ENCODE data around the gene ARID5A.

DNA sequence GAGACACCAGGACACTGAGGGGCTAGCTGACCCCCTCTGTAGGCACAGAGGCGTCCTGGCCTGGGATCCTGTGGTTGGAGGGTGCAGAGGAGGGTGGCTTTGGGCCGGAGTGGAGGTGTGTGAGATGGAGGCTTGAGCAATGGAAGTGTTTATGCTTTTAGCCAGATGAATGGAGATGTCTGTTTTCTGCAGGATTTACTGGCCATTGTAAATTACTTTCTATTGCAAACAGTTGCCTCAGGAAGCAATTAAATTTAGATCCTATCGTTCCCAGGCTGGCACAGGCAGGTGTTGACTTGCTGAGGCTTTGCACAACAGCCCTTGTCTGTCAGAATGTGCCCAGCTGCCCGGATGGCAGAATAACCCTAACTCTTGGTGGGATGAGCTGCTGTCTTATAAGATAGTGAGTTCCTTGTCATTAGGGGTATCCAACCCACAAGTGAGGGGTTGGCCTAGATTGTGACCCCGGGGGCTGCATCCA lies 1.8 kb upstream of the ARID5A start:
- TF ChIP-seq, protein P1, sequence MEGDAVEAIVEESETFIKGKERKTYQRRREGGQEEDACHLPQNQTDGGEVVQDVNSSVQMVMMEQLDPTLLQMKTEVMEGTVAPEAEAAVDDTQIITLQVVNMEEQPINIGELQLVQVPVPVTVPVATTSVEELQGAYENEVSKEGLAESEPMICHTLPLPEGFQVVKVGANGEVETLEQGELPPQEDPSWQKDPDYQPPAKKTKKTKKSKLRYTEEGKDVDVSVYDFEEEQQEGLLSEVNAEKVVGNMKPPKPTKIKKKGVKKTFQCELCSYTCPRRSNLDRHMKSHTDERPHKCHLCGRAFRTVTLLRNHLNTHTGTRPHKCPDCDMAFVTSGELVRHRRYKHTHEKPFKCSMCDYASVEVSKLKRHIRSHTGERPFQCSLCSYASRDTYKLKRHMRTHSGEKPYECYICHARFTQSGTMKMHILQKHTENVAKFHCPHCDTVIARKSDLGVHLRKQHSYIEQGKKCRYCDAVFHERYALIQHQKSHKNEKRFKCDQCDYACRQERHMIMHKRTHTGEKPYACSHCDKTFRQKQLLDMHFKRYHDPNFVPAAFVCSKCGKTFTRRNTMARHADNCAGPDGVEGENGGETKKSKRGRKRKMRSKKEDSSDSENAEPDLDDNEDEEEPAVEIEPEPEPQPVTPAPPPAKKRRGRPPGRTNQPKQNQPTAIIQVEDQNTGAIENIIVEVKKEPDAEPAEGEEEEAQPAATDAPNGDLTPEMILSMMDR (conservative IDR thresholded peaks at IDR 0.05; ENCODE audit: low read depth in 2 of 2) = no peak
- TF ChIP-seq POLR2AphosphoS5 (IDR thresholded peaks at IDR 0.05; ENCODE audit: low read depth) (no peak), EZH2 (IDR thresholded peaks at IDR 0.05; ENCODE audit: low read depth, unreplicated experiment) (no peak), EZH2phosphoT487 (IDR thresholded peaks at IDR 0.05; ENCODE audit: unreplicated experiment) (no peak), CREB1 (CRISPR knock-in tag; IDR thresholded peaks at IDR 0.05; ENCODE audit: low read depth) (no peak), JUNB (IDR thresholded peaks at IDR 0.05; ENCODE audit: unreplicated experiment) (no peak), ZNF114 (CRISPR knock-in tag; IDR thresholded peaks at IDR 0.05) (no peak), ZNF331 (CRISPR knock-in tag; IDR thresholded peaks at IDR 0.05; ENCODE audit: low read depth) (no peak), STAT1 (IDR thresholded peaks at IDR 0.05; ENCODE audit: unreplicated experiment) (no peak), NANOG (IDR thresholded peaks at IDR 0.05; ENCODE audit: borderline replicate concordance) (no peak)
- TF ChIP-seq, protein P2, sequence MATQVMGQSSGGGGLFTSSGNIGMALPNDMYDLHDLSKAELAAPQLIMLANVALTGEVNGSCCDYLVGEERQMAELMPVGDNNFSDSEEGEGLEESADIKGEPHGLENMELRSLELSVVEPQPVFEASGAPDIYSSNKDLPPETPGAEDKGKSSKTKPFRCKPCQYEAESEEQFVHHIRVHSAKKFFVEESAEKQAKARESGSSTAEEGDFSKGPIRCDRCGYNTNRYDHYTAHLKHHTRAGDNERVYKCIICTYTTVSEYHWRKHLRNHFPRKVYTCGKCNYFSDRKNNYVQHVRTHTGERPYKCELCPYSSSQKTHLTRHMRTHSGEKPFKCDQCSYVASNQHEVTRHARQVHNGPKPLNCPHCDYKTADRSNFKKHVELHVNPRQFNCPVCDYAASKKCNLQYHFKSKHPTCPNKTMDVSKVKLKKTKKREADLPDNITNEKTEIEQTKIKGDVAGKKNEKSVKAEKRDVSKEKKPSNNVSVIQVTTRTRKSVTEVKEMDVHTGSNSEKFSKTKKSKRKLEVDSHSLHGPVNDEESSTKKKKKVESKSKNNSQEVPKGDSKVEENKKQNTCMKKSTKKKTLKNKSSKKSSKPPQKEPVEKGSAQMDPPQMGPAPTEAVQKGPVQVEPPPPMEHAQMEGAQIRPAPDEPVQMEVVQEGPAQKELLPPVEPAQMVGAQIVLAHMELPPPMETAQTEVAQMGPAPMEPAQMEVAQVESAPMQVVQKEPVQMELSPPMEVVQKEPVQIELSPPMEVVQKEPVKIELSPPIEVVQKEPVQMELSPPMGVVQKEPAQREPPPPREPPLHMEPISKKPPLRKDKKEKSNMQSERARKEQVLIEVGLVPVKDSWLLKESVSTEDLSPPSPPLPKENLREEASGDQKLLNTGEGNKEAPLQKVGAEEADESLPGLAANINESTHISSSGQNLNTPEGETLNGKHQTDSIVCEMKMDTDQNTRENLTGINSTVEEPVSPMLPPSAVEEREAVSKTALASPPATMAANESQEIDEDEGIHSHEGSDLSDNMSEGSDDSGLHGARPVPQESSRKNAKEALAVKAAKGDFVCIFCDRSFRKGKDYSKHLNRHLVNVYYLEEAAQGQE (IDR thresholded peaks at IDR 0.05; ENCODE audit: unreplicated experiment) = no peak
- TF ChIP-seq, protein P3, sequence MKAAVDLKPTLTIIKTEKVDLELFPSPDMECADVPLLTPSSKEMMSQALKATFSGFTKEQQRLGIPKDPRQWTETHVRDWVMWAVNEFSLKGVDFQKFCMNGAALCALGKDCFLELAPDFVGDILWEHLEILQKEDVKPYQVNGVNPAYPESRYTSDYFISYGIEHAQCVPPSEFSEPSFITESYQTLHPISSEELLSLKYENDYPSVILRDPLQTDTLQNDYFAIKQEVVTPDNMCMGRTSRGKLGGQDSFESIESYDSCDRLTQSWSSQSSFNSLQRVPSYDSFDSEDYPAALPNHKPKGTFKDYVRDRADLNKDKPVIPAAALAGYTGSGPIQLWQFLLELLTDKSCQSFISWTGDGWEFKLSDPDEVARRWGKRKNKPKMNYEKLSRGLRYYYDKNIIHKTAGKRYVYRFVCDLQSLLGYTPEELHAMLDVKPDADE (IDR thresholded peaks at IDR 0.05) = no peak
- TF ChIP-seq, protein P4, sequence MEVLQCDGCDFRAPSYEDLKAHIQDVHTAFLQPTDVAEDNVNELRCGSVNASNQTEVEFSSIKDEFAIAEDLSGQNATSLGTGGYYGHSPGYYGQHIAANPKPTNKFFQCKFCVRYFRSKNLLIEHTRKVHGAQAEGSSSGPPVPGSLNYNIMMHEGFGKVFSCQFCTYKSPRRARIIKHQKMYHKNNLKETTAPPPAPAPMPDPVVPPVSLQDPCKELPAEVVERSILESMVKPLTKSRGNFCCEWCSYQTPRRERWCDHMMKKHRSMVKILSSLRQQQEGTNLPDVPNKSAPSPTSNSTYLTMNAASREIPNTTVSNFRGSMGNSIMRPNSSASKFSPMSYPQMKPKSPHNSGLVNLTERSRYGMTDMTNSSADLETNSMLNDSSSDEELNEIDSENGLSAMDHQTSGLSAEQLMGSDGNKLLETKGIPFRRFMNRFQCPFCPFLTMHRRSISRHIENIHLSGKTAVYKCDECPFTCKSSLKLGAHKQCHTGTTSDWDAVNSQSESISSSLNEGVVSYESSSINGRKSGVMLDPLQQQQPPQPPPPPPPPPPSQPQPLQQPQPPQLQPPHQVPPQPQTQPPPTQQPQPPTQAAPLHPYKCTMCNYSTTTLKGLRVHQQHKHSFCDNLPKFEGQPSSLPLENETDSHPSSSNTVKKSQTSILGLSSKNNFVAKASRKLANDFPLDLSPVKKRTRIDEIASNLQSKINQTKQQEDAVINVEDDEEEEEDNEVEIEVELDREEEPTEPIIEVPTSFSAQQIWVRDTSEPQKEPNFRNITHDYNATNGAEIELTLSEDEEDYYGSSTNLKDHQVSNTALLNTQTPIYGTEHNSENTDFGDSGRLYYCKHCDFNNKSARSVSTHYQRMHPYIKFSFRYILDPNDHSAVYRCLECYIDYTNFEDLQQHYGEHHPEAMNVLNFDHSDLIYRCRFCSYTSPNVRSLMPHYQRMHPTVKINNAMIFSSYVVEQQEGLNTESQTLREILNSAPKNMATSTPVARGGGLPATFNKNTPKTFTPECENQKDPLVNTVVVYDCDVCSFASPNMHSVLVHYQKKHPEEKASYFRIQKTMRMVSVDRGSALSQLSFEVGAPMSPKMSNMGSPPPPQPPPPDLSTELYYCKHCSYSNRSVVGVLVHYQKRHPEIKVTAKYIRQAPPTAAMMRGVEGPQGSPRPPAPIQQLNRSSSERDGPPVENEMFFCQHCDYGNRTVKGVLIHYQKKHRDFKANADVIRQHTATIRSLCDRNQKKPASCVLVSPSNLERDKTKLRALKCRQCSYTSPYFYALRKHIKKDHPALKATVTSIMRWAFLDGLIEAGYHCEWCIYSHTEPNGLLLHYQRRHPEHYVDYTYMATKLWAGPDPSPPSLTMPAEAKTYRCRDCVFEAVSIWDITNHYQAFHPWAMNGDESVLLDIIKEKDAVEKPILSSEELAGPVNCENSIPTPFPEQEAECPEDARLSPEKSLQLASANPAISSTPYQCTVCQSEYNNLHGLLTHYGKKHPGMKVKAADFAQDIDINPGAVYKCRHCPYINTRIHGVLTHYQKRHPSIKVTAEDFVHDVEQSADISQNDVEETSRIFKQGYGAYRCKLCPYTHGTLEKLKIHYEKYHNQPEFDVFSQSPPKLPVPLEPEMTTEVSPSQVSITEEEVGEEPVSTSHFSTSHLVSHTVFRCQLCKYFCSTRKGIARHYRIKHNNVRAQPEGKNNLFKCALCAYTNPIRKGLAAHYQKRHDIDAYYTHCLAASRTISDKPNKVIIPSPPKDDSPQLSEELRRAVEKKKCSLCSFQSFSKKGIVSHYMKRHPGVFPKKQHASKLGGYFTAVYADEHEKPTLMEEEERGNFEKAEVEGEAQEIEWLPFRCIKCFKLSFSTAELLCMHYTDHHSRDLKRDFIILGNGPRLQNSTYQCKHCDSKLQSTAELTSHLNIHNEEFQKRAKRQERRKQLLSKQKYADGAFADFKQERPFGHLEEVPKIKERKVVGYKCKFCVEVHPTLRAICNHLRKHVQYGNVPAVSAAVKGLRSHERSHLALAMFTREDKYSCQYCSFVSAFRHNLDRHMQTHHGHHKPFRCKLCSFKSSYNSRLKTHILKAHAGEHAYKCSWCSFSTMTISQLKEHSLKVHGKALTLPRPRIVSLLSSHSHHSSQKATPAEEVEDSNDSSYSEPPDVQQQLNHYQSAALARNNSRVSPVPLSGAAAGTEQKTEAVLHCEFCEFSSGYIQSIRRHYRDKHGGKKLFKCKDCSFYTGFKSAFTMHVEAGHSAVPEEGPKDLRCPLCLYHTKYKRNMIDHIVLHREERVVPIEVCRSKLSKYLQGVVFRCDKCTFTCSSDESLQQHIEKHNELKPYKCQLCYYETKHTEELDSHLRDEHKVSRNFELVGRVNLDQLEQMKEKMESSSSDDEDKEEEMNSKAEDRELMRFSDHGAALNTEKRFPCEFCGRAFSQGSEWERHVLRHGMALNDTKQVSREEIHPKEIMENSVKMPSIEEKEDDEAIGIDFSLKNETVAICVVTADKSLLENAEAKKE (CRISPR knock-in tag; IDR thresholded peaks at IDR 0.05) = no peak
